NAMALWA (cell line): ENCODE results near the gene TCF19.

Experiments used
- DNase-seq: peaks from one replicate; pipeline ENCODE4 v3.0.0-alpha.2; 2015; ENCODE audit warnings: low spot score

Gene TCF19

GRCh38 chr6:31210123-31210522 lies 51.7 kb downstream of the TCF19 start:
- no peak for DNase-seq

- no peak for DNase-seq
Observed at GRCh38 chr6:31210741-31211532, 52.5 kb downstream of the TCF19 start.
